Activated CD8-positive, alpha-beta memory T cell treated with anti-CD3 and anti-CD28 coated beads for 48 hours (primary cell): Measurements from ENCODE around the gene MCM3AP.
"Not testable (repeated sequence)": the region's sequence is repeated elsewhere in the genome, so short reads cannot be mapped to it uniquely, and the experiment has no call there.

Source experiments
- DNase-seq, 3 experiments: peaks; one replicate each; pipeline ENCODE4 v3.0.0-alpha.2; 2020; ENCODE audit warnings: low read depth in 2 of 3, low spot score in 2 of 3

The MCM3AP gene

GRCh38 chr21:46245213-46245915 lies 40.0 kb downstream of the MCM3AP start:
- DNase-seq: no peak

DNA sequence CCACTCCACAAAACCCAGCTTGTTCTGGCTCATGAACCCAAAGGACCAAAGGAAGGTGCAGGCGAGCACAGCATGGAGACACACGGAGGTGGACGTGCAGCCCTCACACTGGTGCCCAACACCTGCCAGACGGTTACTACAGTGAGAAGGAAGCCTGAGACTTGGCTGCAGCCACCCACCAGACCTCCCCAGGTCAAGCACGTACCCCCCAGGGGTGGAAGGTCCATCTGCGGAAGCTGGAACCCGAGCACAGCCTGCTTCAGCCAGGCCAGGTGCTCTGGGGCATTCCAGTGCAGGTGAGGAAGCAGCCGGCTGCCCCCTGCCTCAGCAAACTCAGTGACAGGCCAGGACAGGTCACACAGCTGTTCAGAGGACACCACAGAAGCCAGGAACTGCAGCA lies 40.8 kb downstream of the MCM3AP start:
- no peak for DNase-seq

GRCh38 chr21:46243960-46244361 lies 41.5 kb downstream of the MCM3AP start:
- DNase-seq: no peak

DNA sequence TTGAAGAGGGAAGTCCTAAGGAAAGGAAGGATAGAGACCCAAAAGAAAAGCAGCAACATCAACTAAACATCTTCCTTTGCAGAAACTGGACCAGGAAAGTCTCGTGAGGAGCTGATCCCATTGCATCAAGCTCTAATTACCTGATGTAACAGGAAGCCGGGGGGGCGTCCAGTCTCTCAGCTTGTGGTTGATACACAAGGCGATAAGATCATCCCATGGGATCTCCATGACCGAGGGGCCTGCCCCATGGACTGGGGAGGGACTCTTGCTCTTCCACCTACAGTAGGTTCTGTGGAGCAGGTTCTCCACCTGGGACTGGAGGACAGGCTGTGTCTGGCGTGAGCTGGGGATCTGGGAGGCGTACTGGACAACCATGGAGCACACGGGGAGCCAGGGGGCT lies 42.1 kb downstream of the MCM3AP start:
- no peak for DNase-seq

- not testable (repeated sequence) for DNase-seq
Measured at GRCh38 chr21:46241577-46241976, 43.8 kb downstream of the MCM3AP start.

DNA sequence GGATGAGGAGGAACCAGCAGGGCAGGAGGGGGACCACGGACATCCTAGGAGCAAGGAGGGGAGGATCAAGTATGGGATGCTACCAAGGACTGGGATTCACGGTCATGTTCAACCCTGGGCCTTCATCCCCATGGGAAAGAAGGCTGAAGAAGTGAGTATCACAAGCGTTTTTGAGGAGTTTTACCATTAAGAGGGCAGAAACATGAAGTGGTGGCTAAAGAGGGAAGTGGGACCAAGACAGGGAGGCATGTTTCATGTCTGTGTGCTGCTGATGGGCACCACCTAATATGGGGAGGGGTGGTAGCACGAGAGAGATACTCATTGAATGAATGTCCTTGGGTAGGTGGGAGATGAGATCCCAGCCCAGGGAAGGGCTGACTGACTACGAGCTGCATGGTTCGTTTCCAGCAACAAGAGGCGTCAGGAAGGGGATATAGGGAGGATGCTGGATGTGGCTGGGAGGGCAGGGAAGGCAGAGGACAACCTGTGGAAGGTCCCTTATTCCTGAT lies 45.5 kb downstream of the MCM3AP start:
- no peak for DNase-seq

DNA sequence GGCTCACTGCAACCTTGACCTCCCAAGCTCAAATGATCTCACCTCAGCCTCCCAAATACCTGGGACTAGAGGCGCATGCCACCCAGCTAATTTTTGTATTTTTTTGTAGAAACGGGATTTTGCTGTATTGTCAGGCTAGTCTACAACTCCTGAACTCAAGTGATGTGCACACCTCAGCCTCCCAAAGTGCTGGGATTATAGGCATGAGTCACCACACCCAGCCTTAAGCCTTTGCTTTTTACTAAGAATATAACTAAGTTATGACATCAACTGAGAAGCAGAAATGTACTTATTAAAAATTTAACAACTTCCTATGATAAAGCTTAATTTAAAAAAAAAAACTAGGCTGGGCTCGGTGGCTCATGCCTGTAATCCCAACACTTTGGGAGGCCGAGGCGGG lies 47.9 kb downstream of the MCM3AP start:
- no peak for DNase-seq

GRCh38 chr21:46234436-46234950 lies 50.9 kb downstream of the MCM3AP start:
- no peak for DNase-seq

DNA sequence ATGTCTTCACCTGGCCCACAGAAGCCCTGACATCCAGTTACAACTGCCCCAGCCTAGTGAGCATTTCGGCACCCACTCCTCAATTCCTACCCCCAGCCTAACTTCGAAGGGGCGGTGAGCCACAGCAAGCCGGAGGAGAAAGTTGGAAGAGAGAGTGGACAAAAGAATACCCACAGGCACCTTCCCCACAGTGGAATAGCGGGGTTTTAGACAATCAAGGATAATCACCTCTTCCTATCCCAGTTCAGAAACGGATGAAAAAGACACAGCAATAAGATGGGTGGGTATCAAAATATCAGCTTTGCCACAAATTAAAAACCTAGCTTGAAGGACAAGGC lies 55.5 kb downstream of the MCM3AP start:
- no peak for DNase-seq

DNA sequence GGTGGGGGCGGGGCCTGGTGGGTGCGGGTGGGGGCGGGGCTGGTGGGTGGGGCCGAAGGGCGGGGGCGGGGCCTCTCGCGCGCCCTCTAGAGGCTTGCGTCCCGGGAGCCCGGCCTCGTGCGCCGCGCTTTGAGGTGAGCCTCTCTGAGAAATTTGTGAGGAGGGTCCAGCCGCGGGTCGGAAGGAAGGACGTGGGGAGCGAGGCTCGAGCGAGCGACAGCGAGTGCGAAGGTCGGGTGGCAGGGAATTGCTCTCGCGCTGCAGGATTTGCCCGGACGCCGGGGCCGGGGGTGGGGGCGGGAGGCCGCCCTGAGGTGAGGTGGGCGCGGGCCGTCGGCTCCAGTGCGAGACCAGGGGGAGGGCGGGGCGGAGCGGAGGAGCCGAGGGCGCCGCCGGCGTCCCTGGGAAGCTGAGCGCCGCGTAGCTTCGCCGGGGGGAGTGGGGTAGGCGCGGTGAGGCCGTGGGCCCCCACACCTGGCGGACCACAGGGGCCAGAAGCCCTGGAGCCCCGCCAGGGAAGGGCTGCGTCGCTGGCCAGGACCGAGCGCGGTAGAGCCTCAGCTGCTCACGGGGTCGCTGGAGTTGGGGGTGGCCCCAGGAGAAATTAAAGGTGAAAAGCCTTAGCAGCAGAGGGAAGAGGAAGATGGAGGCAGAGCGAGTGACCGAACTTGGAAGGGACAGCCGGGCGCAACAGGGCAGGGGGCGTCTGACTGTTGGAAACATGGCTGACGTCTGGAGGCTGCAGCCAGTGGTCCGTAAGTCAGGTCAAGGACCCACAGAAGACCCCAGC lies 56.1 kb downstream of the MCM3AP start:
- DNase-seq: peak in 2 of 3 experiments; percentile 25 to 37

DNA sequence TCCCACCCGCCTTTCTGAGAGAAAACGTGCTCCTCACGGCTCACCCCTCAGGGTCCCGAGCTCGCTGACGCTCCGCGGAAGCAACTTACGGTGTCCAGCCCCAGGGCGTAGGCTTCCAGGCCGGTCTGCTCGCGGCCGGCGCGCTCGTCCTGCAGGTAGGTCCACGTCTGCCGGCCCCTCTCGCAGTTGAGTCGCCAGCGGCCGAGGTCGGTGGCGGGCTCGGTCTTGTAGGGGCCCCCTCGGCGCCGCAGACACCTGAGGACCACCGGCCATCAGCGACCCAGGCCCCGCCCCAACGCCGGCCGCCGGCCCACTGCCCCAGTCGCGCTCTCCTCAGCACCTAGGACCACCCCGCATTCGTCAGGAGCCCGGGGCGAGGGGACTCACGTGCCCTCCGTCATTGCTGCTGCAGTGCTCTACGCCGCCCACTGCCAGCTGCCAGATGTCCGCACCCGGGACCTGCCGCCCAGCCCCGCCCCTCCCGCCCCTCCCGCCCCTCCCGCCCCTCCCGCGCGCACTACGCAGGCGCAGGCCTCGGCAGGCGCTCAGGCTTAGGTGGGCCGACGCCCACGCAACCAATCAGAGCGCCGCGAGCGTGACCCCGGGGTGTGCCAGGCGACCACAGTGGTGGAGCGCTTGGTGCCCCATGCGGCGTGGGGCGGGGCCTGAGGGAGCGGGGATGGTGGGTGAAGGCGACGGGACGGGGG lies 56.9 kb downstream of the MCM3AP start, which contains the start of gene LSS:
Gene LSS (minus strand): TSS at position 430 of the 707 bp plus-strand sequence. CDS start 29 bp downstream, at position 401.
- DNase-seq: peak; percentile 83 to 95 (median 89)

GRCh38 chr21:46227811-46228344 lies 57.5 kb downstream of the MCM3AP start:
- DNase-seq: no peak

GRCh38 chr21:46226920-46227599 lies 58.4 kb downstream of the MCM3AP start:
- DNase-seq: no peak

DNA sequence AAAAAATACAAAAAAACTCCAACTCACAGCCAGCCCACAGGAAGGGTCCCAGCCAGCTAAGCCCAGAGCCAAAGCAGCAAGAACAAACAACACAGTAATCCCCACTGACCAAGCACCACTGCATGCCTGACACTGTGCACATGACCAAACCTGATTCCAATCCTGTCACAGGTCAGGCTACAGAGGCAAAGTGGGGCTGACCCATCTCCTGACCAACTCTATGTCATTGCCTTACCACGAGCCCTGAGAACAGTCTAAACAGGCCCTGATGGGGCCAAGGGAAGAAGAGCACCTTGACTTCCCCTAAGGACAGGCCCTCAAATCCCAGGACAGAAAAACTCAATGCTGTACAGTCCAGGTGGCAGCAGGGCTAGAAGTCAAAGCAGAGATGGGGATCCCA lies 59.3 kb downstream of the MCM3AP start:
- DNase-seq: no peak

DNA sequence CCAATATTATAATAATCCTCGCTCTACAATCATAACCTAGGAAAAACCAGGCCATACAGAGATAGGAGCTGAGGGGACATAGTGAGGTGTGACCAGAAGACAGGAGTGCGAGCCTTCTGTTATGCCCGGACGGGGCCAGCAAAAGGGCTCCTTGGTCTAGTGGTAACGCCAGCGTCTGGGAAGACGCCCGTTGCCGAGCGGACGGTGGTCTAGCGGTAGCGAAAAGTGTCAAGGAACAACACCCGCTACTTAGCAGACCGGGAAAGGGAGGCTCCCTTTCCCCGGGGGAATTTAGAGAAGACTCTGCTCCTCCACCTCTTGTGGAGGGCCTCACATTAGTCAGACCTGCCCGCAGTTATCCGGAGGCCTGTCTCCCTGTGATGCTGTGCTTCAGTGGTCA lies 61.8 kb downstream of the MCM3AP start:
- DNase-seq: not testable (repeated sequence)

GRCh38 chr21:46223217-46223616 lies 62.2 kb downstream of the MCM3AP start:
- DNase-seq: no peak

GRCh38 chr21:46222436-46223116 lies 62.8 kb downstream of the MCM3AP start:
- no peak for DNase-seq

DNA sequence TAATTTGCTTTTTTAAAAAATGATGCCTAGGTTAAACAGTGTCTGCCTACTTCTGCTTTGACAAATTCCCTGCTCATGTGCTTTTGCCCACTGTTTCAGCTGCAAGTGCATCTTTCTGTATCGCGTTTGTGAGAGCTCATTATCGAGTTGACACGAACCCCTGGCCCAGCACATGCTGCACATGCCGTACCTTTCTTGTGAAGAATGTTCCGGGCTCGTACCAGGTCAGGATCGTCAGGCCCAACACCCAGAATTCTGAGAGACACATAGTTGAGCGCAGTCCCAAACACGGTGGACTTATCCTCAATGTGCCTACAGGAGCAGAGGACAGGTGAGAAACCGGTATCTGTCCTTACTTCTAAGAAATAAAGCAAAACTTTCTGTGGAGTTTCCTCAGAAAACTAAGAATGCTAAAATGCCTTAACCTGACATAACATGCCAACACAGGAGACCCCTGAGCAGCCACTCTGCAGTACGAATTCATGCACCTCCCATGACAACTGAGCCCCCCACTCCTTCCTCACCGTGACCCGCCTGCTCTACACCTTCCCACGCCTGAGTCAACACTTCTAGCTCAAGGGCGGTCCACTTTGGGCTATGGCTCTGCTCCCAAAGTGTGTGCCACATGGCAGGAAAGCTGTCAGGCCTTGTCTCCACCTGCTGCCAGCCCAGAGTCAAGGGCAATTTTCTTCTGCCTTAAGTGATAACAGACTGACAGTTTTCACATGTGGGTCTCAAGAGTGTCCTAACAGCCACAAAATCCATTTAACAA lies 63.6 kb downstream of the MCM3AP start:
- DNase-seq: no peak

DNA sequence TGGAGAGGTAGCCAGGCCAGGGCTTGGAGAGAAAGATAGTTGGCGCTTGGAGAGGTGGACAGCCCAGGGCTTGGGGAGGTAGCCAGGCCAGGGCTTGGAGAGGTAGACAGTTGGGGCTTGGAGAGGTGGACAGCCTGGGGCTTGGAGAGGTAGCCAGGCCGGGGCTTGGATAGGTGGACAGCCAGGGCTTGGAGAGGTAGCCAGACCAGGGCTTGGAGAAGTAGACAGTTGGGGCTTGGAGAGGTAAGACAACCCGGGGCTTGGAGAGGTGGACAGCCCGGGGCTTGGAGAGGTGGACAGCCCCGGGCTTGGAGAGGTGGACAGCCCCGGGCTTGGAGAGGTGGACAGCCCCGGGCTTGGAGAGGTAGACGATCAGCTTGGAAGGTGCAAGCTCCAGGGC lies 64.6 kb downstream of the MCM3AP start:
- DNase-seq: no peak
